Measurements from ENCODE around the gene SF3B2. TPM values are rescaled to one million over a fixed set of nuclear protein-coding genes. Genes with fewer than 3 reads are reported as not detected.

Gene SF3B2
- total RNA-seq, 1 experiment from 2014 or later = 237 TPM

- WGBS (ENCODE audit: extremely low coverage, insufficient read length, low lambda C conversion rate) = 100% methylated on average over 1 of the region's 4 CpGs
- no peaks in the 10 kb centered on the region for H4K20me1 ChIP-seq (ENCODE audit: control insufficient read depth, insufficient read depth, insufficient read length)
- H3K4ac ChIP-seq (ENCODE audit: low read depth, low read length) = no peak overlapping the region
- no peak overlapping the region for H2BK12ac ChIP-seq (ENCODE audit: insufficient read length, low read depth, low read length)
- H3K27ac ChIP-seq (ENCODE audit: insufficient read length, low read depth, low read length) = no peak overlapping the region
- no peak overlapping the region for H3K9ac ChIP-seq (ENCODE audit: extremely low read depth, insufficient read length, low read length)
- no peak overlapping the region for H4K91ac ChIP-seq (ENCODE audit: insufficient read length, low read depth, low read length)
- DNase-seq = no peak
- no peak overlapping the region for H2BK5ac ChIP-seq (ENCODE audit: insufficient read length, low read length)
- H3K18ac ChIP-seq (ENCODE audit: insufficient read length, low read depth, low read length) = no peak overlapping the region
- H3K27ac Mint-ChIP-seq = no peak overlapping the region
- H3K9me3 Mint-ChIP-seq = no peaks in the 10 kb centered on the region
- H2AFZ ChIP-seq (ENCODE audit: low read length) = no peak overlapping the region
- H4K8ac ChIP-seq (replicated peaks; ENCODE audit: insufficient read length, low read depth, low read length) = no peak overlapping the region
- H3T11ph ChIP-seq (ENCODE audit: low read length) = no peak overlapping the region
- TF ChIP-seq, protein P1, sequence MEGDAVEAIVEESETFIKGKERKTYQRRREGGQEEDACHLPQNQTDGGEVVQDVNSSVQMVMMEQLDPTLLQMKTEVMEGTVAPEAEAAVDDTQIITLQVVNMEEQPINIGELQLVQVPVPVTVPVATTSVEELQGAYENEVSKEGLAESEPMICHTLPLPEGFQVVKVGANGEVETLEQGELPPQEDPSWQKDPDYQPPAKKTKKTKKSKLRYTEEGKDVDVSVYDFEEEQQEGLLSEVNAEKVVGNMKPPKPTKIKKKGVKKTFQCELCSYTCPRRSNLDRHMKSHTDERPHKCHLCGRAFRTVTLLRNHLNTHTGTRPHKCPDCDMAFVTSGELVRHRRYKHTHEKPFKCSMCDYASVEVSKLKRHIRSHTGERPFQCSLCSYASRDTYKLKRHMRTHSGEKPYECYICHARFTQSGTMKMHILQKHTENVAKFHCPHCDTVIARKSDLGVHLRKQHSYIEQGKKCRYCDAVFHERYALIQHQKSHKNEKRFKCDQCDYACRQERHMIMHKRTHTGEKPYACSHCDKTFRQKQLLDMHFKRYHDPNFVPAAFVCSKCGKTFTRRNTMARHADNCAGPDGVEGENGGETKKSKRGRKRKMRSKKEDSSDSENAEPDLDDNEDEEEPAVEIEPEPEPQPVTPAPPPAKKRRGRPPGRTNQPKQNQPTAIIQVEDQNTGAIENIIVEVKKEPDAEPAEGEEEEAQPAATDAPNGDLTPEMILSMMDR (conservative IDR thresholded peaks at IDR 0.05) = no peak
- no peak overlapping the region for H2BK15ac ChIP-seq (ENCODE audit: low read depth, low read length)
- H3K4me2 ChIP-seq (ENCODE audit: insufficient read depth, insufficient read length, low read length) = no peak overlapping the region
- no peaks in the 10 kb centered on the region for H3K79me1 ChIP-seq (ENCODE audit: insufficient read depth, low read depth, low read length, poor library complexity, severe bottlenecking)
- no peaks in the 10 kb centered on the region for H3K27me3 Mint-ChIP-seq (ENCODE audit: low read depth)
- no peak overlapping the region for H3K14ac ChIP-seq (ENCODE audit: insufficient read depth, low read length)
- H4K5ac ChIP-seq (ENCODE audit: insufficient read length, low read depth, low read length) = no peak overlapping the region
- H3K23me2 ChIP-seq (ENCODE audit: insufficient read length, low read depth, low read length, poor library complexity, severe bottlenecking) = no peaks in the 10 kb centered on the region
- no peak overlapping the region for H3K56ac ChIP-seq (ENCODE audit: insufficient read length, low read depth, low read length)
- H3K4me3 Mint-ChIP-seq = no peak overlapping the region
- H2AK5ac ChIP-seq (ENCODE audit: insufficient read length, low read length) = no peak overlapping the region
- H3K36me3 Mint-ChIP-seq (ENCODE audit: insufficient read depth in 1 of 3, low read depth in 3 of 3) = no peaks in the 10 kb centered on the region
- peaks cover 3% of the 10 kb centered on the region; the same call in 1 of the 2 replicates for H3K4me1 ChIP-seq (ENCODE audit: insufficient read depth, low read length)
- H3K4me1 Mint-ChIP-seq = peaks cover 12 to 14% of the 10 kb centered on the region in 2 experiments
- H3K9me3 ChIP-seq (ENCODE audit: control insufficient read depth, low read depth, low read length) = no peaks in the 10 kb centered on the region
- no peaks in the 10 kb centered on the region for H3K79me2 ChIP-seq (ENCODE audit: insufficient read depth, low read length)
- no peak overlapping the region for H3K23ac ChIP-seq (ENCODE audit: insufficient read length, low read depth, low read length)
- H2BK20ac ChIP-seq (ENCODE audit: low read depth, low read length, poor library complexity, severe bottlenecking) = no peak overlapping the region
- no peak overlapping the region for H2BK120ac ChIP-seq (ENCODE audit: low read depth, low read length, poor library complexity, severe bottlenecking)
- no peaks in the 10 kb centered on the region for H3K27me3 ChIP-seq (ENCODE audit: insufficient read depth, low read length)
These were observed 52.0 kb downstream of the SF3B2 start for GRCh38 chr11:66104057-66104638.
